Stimulated activated CD8-positive, alpha-beta memory T cell treated with anti-CD3 and anti-CD28 coated beads, Interleukin-12 subunit alpha, Interleukin-12 subunit beta, amount 100 ng/mL, for 1 hour (primary cell): ENCODE data around the gene PLPPR5.
"Not testable (repeated sequence)": the region's sequence is repeated elsewhere in the genome, so short reads cannot be mapped to it uniquely, and the experiment has no call there.

ENCODE experiments used
- DNase-seq: peaks from one replicate; pipeline ENCODE4 v3.0.0-alpha.2; 2020; ENCODE audit warnings: low read depth

PLPPR5 gene

GRCh38 chr1:98919211-98919610 lies 85.5 kb downstream of the PLPPR5 start:
- DNase-seq, result no peak

- no peak for DNase-seq
Measured at GRCh38 chr1:98914547-98914946, 90.1 kb downstream of the PLPPR5 start.

GRCh38 chr1:98910827-98911226 lies 93.8 kb downstream of the PLPPR5 start:
- no peak for DNase-seq

GRCh38 chr1:98908980-98909379 lies 95.7 kb downstream of the PLPPR5 start:
- DNase-seq, result no peak

- no peak for DNase-seq
Measured at GRCh38 chr1:98906809-98907208, 97.9 kb downstream of the PLPPR5 start.

GRCh38 chr1:98906361-98906760 lies 98.3 kb downstream of the PLPPR5 start:
- DNase-seq, result no peak

GRCh38 chr1:98904684-98905083 lies 100.0 kb downstream of the PLPPR5 start:
- no peak for DNase-seq

DNA sequence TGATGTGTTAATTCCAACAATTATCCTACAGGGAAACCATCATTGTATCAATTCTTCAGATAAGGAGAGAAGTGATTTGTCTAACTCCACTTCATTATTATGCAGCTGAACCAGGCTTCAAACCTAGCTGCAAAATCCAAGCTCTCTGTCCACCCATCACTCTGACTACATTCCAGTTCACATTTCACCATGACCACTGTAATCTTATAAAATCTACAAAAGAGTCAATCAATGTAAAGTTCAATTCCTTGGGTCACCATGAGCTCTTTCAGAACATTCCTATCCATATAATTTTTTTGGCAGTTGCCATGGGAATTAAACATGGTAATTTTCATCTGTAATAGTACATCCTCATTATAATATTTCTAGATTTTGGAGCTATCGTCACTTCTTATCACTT lies 100.9 kb downstream of the PLPPR5 start:
- no peak for DNase-seq

DNA sequence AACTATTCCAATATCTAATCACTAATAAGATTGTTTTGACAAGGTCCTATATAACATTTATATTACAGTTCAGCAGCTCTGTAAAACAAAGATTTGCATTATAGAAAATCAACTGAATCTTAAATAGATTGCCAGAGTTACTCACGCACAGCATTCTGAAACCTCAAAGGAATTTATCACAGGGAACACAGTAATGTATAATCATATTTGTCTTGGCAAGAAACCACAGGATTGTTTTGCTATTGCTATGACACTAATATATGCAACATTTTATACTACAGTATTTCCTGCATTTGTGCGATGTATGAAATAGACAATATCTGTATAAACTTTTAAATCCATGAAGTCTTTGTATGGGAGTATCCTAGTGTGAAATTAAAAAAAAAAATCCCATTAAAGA lies 101.4 kb downstream of the PLPPR5 start:
- no peak for DNase-seq

DNA sequence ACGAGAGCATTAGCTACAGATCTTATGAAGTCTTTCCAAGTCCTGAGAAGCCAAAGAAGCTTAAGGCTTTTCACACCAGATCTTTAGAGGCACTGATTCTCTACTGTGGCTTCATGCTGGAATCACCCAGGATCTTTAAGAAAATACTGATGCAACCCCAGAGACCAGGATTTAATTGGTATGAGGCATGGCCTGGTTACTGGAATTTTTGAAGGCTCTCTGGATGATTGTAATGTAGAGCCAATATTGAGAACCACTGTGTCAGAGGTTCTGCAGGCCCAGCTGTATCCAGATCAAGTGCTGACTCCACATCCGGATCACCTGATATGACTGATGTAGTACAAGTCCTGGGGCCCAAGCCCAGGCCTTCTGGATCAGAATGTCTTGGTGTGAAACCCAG lies 105.7 kb downstream of the PLPPR5 start:
- no peak for DNase-seq

DNA sequence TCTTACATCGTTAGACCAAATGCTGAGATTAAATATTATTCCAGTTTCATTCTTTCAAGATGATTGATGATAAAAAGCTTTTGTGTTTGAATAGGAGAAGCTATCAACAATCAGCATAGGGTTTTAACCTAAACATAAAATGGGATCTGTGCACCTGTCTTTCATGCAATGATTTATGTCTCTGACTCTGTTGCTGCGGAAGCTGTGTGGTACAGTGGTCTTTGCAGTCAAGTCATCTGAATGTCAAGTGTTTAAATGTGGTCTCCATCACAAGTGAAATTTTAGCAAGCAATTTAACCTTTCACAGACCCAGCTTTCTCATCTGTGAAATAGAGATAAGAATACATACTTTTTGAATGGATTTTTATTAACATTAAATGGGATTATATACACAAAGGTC lies 107.2 kb downstream of the PLPPR5 start:
- DNase-seq, result no peak

GRCh38 chr1:98896711-98897445 lies 107.8 kb downstream of the PLPPR5 start:
- no peak for DNase-seq

- DNase-seq, result no peak
Measured at GRCh38 chr1:98893371-98893770, 111.3 kb downstream of the PLPPR5 start.

GRCh38 chr1:98888869-98889268 lies 115.8 kb downstream of the PLPPR5 start:
- DNase-seq, result no peak

GRCh38 chr1:98887507-98887906 lies 117.2 kb downstream of the PLPPR5 start:
- no peak for DNase-seq

- DNase-seq, result no peak
Measured at GRCh38 chr1:98884864-98885263, 119.8 kb downstream of the PLPPR5 start.

DNA sequence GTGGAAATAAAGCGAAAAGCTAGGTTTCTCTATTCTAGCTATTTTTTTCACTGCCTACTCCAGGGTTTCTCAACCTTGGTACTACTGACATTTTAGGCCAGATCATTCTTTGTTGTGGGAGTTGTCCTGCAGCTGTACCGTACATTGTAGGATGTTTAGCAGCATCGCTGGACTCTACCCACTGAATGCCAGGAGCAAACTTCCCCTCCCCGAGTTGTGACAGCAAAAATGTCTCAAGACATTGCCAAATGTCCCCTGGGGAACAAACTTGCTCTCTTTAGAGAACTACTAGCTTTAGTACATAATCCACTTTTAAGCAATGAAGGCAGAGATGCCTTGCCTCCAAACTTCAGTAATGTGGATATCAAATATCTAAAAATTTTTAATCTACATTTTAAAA lies 122.8 kb downstream of the PLPPR5 start:
- DNase-seq, result no peak

DNA sequence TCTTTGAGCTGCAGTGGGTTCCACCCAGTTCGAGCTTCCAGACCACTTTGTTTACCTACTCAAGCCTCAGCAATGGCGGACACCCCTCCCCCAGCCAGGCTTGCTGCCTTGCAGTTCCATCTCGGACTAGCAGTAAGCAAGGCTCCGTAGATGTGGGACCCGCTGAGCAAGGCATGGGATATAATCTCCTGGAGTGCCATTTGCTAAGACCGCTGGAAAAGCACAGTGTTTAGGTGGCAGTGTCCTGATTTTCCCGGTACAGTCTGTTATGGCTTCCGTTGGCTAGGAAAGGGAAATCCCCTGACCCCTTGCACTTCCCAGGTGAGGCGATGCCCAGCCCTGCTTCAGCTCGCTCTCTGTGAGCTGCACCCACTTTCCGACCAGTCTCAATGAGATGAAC lies 123.4 kb downstream of the PLPPR5 start:
- DNase-seq, result not testable (repeated sequence)

DNA sequence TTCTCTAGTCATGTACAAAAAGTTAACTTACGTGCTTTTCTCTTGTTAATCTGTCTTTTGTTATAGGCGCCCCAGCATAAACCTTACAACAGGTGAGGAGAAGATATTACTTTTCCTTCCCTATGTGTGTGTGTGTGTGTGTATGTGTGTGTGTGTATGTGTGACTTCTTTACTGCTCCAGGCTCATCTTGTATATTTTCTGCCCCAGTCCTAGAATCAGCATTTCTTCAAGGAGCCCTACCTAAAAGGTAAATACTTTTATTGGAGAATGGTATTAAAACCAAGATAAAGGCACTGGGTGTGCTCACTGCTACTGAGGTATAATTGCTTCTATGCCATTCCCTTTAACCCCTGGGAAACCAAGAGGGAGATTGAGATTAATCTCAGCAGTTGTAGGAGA lies 129.8 kb downstream of the PLPPR5 start:
- no peak for DNase-seq

DNA sequence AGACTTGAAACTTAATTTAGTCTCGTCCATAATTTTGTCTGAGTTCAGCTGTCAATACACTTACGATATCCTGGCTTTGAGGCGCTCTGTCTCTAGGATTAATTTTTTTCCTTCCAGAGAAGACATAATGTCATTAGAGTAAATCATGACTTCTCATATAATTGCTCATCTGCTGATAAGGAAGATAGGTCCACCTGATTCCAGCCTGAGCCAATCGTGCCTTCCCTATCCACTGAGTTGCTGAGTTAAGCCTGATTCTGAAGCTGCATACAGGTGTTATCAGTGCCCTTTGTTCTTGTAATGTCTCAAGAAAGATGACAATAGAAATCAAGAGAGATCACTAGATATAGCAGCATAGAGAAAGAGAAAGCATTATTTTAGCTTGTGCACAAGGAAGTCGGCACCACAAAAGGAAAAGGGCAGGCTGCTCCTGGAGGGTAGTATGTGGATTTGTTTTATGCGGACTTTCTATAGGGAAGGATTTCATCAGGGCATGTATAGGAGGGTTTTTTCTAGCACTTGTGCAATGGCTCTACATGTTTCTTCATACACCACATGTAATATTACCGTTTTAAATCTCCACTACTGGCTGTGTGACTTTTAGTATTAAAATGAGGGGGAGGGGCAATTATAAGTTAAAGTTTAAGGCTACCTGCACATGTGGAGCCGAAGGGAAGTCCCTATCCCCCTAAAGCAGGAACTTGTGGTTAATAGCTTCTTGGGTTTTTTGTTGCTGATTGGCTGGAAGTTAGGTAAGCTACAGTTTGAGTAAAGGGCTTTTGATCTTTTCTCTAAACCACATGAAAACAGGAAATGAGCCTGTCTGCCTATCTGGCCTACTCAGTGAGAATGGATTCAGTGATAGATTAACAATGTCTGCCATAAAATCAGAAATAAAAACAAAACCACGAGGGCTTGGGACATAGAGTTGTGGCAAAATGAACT lies 133.4 kb downstream of the PLPPR5 start:
- DNase-seq, result peak; percentile 25

DNA sequence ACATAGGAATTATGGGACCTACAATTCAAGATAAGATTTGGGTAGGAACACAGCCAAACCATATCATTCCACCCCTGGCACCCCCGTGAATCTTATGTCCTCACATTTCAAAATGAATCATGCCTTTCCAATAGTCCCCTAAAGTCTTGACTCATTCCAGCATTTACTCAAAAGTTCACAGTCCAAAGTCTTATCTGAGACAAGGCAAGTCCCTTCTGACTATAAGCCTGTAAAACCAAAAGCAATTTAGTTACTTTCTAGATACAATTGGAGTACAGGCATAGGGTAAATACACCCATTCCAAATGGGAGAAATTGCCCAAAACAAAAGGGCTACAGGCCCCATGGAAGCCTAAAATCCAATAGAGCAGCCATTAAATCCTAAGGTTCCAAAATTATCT lies 138.9 kb downstream of the PLPPR5 start:
- no peak for DNase-seq

DNA sequence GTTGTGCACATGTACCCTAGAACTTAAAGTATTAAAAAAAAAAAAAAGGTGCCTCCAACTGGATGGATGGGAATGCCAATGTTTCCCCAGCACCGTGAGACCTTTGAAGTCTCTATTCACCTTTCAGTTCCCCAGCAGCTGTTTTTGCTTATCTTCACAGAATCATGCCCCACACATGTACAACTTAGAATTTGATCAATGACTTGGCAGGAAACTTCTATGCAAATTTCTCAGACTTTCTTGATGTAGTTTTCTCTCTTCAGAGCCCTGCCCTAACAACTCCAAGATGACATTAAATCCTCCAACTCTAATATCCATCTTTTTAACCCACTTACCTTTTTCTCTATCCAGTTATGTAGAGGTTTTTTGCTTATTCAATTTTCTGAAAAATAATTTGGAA lies 144.3 kb downstream of the PLPPR5 start:
- DNase-seq, result no peak

DNA sequence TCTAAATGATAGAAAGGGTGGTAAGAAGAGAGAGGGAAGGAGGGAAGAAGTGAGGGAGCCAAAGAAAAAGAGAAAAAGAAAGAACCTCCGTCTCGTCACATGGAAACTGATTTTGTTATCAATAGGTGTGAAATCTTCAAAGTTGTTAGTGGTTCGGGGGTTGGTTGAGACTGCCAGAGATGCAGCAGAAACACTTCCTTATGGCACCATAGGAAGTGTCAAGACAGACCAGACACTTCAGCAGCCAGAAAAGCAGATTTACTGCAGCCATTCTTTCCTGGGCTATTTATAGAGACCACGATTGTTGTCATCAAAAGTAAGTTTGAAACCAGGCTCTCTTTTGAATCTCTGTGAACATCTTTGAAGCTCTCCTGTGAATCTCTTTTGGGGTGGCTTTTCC lies 150.5 kb downstream of the PLPPR5 start:
- no peak for DNase-seq
